Measurements from ENCODE around the gene CARS1.

GRCh38 chr11:3091846-3092602 is 34.8 kb upstream of the CARS1 start:
- no peak for TF ChIP-seq REST (IDR thresholded peaks at IDR 0.05; ENCODE audit: insufficient read depth in 1 of 2, low read depth in 2 of 2, low read length in 2 of 2)
- TF ChIP-seq POLR2AphosphoS5 (IDR thresholded peaks at IDR 0.05; ENCODE audit: low read depth, low read length) = no peak
- no peak for TF ChIP-seq SIN3A (IDR thresholded peaks at IDR 0.05; ENCODE audit: borderline replicate concordance, insufficient read depth, low read length)
